GM19023 (cell line): ENCODE results near the gene SWAP70.
A peak's percentile ranks its signal among the peaks of the same experiment; 100 is the strongest.
"Not testable (repeated sequence)": the region's sequence is repeated elsewhere in the genome, so short reads cannot be mapped to it uniquely, and the experiment has no call there.

Experiments used
- ATAC-seq: cut with Tn5 transposase; IDR thresholded peaks from one replicate; pipeline ENCODE4 v1.9.1; 2021; ENCODE audit warnings: mild to moderate bottlenecking, moderate library complexity; ENCODE audit not compliant: unreplicated experiment

SWAP70 gene

DNA sequence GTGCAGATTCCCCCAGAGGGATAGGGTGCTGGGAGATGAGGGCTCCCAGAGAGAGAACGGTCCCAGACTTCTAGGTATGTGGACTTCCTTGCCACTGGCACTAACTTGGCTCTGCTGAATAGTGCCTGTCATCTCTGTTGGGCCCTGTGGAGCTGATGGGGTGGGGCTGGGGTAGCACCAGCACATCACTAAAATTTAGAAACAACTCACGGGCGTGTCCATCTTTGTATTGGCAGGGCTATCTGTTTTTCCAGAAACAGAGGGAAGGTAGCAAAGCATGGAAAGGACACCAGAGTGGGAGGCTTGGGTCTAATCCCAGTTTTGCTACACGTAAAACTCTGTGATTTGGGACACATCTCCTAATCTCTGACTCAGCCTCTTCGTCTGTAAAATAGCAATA lies 25.8 kb downstream of the SWAP70 start:
- no peak for ATAC-seq

DNA sequence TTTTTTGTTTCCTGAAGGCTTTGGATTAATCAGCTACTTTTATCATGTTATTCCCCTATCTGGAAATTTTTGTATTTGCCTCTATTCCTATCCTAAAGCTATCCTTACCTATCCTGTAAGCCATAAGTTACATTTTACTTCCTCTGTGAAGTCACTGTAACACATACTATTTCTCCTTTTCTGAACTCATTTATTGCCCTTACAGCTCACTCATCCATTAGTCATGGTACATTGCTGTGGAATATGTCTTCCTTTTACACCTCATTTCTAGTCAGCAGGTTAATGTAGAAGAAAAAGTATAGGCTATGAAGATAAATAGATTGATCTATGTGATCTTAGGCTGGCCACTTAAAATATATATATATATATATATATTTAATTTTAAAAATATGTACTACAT lies 28.0 kb downstream of the SWAP70 start:
- no peak for ATAC-seq

DNA sequence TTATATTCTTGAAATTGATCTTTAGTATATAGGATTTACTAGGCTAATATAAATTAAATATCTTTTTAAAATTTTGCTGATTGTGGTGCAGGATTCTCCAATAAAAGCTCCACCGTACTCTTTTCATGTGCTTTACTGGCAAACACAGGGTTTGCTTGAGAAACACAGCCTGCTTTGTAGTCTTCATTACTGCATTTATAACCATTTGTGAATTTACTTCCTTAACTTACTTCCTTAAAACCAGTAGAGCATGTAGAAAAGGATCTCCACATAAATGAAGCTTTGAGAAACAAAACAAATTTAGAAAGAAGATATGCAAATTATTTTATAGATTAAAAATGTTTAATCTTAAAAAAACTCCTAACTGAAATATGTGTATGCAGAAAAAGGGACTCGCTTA lies 28.8 kb downstream of the SWAP70 start:
- no peak for ATAC-seq

DNA sequence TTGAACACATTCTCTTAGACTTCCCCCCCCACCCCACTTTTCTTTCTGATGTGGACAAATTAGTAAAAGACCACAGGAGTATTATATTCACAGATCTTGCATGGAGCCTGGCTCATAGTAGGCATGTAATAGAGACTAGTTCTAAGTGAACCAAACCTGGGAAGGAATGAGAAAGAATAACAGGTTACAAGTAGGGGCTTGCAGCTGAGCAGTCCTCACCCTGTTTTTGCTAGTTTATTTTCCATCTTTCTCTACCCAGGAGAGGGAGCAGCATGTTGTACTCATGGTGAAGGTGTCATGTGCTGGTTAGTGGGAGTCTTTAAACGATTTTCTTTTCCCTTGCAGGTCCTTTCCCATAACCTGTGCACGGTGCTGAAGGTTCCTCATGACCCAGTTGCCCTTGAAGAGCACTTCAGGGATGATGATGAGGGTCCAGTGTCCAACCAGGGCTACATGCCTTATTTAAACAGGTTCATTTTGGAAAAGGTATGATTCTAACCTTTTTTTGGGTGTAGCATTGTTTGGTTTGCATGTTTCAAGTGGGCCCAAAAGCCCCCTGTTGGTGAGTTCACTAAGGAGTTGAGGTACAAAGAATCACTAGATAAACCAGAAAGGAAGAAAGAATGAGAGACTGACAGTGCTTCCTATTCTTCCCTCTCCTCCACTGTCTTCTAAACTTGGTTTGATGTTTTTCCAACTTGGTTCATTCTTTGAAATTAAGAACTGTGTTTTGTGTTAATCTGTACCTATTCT lies 30.1 kb downstream of the SWAP70 start:
- ATAC-seq: no peak

DNA sequence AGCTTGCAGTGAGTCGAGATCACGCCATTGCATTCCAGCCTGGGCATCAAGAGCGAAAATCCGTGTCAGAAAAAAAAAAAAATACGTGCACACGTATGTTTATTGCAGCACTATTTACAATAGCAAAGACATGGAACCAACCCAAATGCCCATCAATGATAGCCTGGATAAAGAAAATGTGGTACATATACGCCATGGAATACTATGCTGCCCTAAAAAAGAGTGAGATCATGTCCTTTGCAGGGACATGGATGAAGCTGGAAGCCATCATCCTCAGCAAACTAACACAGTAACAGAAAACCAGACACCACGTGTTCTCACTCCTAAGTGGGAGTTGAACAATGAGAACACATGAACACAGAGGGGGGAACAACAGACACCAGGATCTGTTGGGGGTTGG lies 31.4 kb downstream of the SWAP70 start:
- not testable (repeated sequence) for ATAC-seq

DNA sequence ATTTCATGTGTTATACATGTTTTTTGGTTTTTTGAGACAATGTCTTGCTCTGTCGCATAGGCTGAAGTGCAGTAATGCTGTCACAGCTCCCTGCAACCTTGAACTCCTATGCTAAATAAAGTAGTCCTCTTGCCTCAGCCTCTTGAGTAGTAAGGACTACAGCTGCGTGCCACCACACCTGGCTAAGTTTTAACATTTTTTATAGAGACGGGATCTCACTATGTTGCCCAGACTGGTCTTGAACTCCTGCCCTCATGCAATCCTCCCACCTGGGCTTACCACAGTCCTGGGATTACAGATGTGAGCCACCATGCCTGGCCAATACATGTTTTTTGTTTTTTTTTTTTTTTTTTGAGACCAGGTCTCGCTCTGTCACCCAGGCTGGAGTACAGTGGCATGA lies 33.9 kb downstream of the SWAP70 start:
- ATAC-seq: no peak

DNA sequence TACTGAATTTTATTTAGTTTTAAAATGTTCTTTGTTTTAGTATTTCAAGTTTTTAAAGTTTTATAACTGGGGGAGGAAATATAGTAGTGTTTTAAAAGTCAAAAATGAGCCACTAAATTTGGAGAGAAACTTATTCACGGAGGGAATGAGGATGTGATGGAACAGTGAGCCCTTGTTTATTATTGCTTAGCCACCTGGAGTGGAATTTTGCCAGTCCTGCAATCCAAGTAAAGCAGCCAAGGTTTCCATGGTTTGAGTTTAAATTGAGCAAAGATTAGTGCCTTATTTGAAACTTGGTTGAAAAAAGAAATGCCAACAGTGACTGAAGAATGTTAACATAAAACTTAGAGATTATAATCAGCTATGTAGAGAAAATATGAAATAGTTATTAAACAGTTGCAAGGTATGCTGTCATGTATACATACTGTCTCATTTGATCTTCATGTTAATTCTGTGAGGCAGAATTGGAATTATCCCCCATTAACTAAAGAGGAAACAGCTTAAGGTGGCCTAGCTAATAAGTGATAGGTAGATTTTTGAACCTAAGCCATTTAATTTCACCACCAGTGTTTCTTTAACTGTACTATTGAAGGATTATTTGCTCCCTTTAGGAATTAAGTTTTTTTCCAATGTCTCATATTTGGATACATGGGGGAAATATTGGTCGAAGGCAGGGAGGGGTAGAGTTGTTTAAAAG lies 36.4 kb downstream of the SWAP70 start:
- ATAC-seq: no peak

DNA sequence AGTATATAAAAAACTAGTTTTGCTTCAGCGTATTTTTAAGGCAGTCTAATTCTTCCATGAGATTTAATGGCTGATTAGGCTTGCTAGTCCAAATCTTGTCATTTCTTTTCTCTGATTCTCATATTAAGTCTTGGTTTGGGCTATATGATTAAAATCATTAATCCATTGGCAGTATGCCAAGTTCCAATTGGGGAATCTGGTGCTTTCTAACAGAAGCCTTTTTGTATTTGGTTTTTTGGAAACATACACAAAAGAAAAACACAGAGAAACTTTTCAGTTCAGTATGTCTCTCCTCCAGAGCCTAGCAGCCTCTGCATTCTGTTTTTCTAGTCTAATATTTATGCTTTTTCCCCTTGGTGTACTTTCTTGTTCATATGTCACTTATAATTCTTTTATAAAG lies 37.9 kb downstream of the SWAP70 start:
- ATAC-seq: no peak

DNA sequence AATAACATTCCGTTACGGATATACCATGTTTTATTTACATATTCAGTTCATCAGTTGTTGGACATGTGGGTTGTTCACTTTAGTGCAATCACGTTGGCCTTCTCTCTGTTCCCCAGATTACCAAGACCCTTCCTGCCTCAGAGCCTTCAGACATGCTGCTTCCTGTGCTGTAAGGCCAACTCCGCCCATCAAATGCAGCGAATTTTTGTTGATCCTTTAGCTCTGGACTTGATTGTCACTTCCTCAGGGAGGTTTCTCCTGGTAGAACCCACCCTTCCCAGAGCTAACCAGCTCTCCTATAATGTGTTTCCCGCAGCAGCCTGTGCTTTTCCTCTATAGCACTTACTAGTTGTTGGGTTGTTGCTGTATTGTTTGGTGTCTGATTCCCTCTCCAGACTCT lies 39.4 kb downstream of the SWAP70 start:
- no peak for ATAC-seq

DNA sequence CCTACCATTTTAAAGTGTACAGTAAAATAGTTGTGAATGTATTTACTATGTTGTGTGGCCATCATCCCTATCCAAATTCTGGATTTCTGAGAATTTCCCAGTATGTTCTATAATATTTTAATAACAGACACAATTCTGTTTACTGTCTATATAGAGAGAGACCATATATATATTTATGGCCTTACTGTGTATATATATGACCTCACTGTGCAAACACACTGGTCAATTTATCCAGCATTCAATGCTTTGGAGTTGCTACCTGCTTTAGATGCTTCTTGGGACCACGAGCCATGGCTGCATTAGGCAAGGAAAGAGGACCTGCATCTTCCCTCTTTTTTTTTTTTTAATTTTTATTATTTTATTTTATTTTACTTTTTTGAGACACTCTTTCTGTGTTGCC lies 40.2 kb downstream of the SWAP70 start:
- no peak for ATAC-seq

DNA sequence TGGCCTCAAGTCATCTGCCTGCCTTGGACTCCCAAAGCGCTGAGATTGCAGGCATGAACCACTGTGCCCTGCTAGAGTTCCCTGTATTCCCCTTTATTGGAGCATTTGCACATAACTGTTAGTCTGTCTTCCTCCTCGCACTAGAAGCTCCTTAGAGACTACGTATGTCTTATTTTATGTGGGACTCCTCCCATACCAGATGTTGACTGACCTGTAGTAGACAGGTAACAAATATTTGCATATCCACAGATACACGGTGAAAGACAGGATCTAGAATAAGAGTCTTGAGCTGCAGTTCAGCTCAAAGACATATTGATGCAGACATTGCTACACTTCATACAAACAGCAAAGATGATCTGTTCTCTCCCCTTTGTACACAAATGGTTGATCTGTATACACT lies 40.7 kb downstream of the SWAP70 start:
- no peak for ATAC-seq

DNA sequence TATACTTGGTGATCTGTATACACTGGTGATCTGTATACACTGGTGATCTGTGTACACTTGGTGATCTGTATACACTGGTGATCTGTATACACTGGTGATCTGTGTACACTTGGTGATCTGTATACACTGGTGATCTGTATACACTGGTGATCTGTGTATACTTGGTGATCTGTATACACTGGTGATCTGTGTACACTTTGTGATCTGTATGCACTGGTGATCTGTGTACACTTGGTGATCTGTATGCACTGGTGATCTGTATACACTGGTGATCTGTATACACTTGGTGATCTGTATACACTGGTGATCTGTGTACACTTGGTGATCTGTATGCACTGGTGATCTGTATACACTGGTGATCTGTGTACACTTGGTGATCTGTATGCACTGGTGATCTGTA lies 41.5 kb downstream of the SWAP70 start:
- not testable (repeated sequence) for ATAC-seq

DNA sequence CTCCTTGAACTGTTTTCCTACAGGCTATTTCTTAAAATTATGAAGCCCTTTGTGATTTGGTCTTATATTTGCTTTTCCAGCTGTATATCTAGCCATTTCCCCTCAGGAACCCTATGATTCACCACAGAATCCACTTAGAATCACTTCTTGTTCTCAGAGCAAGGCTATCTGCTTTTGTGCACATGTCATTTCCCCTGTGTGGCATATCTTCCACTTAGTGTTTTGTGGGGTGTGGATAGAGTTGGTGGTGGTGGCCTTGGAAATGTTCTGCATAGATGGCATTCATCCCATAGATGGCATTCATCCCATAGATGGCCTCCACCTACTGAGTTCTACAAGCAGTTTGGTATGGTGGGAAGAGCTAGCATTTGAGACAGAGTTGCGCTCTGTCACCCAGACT lies 44.7 kb downstream of the SWAP70 start:
- ATAC-seq: no peak

DNA sequence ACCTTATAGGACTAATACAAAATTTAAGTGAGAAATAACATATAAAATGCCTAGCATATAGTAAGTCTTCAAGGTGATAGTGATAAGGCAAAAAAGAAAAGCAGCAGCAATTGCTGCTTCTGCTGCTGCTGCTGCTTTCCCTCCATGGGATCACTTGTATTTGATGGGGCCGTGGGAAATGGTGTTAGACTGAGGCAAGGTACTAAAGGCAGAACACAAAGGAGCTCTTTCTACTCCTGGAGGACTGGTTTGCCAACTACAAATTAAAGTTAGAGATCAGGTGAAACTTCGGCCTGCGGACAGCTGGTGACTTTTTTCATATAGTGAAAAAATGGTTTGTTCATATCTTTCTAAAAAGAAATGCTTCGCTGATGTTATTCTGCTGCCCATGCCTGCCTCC lies 46.3 kb downstream of the SWAP70 start:
- no peak for ATAC-seq

DNA sequence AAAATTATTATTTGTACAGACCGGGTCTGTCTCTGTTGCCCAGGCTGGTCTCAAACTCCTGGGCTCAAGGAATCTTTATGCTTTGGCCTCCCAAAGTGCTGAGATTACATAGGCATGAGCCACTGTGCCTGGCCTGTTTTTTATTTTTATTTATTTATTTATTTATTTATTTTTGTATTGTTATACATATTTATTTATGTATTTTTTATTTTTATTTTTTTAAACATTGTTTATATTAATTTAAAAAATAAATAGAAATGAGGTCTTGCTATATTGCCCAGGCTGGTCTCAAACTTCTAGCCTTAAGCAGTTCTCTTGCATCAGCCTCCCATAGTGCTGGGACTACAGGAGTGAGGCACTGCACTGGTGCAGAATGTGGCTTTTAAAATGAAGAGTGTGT lies 47.0 kb downstream of the SWAP70 start:
- ATAC-seq: no peak

DNA sequence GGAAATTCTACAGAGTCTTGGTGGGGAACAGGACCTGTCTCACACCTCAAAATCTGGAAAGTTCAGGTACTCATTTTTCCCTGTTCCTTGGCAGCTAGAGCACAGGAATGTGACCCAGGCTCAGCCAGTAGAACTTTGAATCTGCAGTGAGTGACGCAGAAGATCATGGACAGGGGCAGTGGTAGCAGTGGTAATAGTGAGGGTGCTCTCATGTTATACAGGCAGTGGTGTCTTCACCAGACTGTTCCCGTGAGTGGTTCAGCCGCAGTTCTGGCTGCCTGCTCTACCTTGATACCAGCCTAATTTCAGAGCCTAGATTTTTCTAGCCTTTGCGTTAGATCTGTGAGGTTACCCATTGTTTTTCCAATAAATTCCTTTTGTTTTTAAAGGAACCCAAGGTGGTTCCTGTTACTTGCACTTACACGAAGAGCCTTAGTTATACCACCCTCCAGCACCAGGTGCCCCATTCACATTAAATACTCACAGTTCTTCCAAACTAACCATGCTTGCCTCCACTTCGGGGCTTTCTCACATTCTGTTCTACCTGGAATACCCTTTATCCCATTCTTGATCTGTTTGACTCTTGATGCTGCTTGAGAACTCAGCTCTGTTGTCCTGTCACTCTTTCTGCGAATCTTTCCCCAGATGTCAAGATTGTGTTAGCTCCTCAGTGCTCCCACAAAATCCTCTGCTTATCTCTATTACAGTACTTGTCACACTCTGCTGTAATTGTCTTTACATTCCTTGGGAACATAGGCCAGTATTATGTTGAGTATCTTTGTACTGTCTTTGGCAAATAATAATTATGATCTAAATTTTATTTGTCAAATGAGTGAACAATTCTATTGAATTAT lies 47.8 kb downstream of the SWAP70 start:
- ATAC-seq: no peak

DNA sequence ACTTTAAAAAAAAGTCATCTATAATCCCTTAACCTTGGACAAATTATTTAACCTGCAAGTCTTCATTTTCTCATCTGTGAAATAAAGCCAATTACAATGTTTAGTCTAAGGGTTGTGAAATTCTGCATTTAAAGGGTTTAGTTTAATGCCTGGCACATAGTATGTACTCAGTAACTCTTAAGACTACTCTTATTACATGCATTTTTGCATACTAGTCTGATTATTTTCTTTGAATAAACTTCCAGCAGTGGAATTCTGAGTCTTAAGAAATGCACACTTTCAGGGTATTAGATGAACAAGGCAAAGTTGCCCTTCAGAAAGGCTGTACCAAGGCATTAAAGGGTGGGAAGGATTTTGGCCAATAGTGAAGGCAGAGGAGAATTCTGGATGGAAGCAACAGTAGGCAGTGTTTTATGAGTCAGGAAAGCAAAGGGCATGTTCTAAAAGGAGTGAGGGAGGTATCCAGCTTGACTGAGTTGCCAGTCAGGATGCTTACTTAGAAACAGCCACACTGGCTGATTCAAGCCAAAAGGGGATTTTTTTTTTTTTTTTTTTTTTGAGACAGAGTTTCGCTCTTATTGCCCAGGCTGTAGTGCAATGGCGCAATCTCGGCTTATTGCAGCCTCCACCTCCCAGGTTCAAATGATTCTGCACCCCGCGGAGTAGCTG lies 50.5 kb downstream of the SWAP70 start:
- no peak for ATAC-seq

DNA sequence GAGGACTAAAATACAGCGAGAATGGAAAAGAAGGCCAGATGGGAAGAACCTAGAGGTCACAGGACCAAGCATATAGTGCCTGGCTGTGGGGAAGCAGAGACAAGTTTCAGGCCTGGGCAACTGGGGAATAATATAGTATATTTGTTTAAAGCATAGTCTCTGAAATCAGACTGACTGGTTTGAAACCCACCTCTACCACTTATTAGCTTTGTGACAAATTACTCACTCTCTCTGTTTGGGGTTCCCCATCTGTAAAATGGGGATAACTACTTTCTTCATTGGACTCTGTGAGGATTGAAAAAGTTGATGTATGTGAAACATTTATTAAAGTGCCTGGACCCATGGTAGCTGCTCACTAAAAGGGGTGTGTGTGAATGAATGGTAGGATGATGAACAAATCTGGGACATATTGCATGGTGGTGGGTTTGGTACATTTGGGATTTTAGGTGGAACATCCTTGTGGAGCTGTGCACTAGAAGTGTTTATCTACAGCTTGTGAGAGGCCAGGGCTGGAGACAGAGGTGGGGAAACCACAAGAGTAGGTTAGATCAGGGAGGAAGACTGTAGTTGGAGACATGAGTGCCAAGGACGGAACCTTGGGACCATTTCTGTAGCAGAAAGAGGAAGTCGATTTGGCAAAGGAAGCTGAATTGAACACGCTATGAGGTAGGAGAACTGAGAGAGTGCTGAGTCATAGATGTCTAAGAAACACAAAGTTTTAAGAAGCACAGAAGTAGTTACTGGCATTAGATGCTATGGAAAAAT lies 52.6 kb downstream of the SWAP70 start:
- ATAC-seq: peak; percentile 83

DNA sequence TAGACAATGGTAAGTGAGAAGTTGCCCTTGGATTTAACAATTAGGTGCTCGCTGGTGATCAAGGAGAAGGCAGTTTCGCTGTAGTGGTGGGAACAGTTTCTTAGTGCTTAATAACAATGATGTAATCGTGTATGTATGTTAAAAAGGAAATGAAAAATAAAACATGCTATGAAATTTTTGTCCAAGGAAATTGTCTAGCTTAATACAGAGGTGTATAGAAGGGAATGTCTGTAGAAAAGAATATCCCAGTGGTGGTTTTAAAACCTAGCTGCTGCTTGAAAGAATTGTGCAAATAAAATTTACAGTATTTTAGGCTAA lies 53.1 kb downstream of the SWAP70 start:
- no peak for ATAC-seq

DNA sequence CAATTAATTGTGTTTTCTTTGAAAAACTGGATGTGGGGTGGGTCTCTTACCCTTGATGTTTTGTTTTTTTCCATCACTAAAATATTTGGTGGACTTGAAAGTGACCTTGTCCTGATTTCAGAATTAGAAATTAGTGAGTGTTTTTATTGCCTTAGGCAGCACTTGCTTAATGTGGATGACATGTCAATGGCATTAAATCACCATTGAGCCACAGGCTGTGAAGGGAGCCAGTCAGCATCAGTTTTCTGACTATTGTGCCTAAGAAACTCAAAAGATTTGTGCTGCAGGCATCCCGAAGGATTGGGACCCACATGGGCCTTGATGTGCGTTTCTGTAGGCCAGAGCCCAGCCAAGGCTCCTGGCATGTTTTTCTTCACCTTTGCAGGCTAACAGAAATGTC lies 53.8 kb downstream of the SWAP70 start:
- ATAC-seq: no peak

DNA sequence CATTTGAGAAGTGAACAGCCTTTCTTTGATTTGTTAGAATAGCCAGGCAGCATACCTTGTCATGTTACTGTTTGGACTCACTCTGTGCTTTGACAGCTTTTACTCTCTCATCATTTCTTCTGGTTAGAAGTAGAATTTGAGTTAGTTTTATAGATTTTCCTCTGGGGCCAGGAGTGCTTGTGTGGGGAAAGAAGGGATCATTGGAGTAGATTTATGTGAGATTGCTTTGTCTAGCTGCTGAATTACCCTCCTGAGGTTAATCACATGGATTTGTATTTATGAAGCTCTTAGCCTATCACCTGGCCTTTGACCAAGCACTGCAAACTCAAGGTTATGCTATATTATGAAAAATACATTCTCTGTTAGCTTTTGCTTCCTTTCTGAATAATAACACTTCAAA lies 54.3 kb downstream of the SWAP70 start:
- ATAC-seq: no peak
